CD4-positive, alpha-beta T cell treated with Interleukin-15 for 4 hours (primary cell): ENCODE results near the gene STON1.
A peak's percentile ranks its signal among the peaks of the same experiment; 100 is the strongest.
"Not testable (repeated sequence)": the region's sequence is repeated elsewhere in the genome, so short reads cannot be mapped to it uniquely, and the experiment has no call there.

Experiments used
- DNase-seq: peaks from one replicate; pipeline ENCODE4 v3.0.0-alpha.2; 2020; ENCODE audit warnings: low spot score

Gene STON1

DNA sequence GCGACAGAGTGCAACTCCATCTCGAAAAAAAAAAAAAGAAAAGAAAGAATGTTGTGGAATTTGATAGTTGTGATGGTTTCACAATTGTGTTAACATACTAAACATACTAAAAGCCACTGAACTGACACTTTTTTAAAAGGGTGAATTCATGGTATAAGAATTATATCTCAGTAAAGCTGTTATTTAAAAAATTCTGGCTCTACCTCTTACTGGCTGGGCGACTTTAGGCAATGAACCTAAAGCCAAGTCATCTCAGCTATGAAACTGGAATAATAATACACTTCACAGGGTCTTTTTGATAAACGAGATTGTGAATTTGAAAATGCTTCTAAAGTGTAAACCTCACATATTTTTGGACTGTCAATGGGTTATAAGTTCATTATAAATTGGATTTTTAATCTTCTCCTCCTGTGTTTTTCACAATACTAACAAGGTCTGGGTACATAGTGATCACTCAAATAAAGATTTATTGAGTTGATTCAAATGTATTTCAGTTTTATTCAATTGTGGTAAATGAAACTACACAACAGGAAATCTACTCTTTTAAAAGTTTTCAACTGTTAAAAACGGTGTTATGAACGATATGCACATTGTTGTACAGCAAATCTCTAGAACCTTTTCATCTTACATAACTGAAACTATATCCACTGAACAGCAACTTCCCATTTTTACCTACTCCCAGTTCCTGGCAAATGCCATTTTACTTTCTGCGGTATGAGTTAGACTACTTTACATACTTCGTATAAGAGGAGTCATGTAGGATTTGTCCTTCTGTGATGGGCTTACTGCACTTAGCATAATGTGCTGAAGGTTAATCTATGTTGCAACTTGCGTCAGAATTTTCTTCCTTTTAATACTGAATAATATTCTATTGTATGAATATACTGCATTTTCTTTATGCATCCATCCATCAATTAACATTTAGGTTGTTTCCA lies 44.7 kb downstream of the STON1 start:
- no peak for DNase-seq

- no peak for DNase-seq
Observed at GRCh38 chr2:48578313-48578712, 48.4 kb downstream of the STON1 start.

DNA sequence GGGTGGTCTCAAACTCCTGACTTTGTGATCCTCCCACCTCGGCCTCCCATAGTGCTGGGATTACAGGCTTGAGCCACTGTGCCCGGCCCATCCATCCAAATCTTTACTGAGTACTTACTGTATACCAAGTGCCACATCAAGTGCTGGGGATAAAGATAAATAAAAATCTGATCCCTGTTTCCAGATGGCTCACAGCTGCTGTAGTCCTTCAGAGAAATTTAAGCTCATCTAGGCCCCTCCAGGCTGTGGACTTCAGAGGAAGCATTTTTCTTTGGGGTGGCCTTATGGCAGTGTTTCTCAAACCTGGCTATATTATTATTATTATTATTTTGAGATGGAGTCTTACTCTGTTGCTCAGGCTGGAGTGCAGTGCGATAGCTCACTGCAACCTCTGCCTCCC lies 54.0 kb downstream of the STON1 start:
- no peak for DNase-seq

DNA sequence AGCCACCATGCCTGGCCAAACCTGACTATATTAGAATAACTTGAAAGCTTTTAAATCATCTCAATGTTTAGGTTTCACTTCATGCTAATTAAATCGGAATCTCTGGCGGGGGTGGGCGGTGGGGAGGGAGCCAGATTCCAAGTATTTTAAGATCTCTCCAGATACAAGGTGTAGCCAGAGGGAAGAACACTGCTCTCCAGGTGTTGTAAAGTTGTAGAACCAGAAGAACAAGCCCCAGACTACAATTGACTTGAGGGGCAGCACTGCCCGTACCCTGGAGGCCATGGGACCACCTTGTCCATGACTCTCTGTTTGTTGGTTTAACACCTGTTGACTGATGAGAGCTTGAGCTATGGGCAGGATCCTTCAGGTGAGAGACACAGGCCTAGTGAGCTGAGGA lies 54.6 kb downstream of the STON1 start:
- DNase-seq, result no peak

DNA sequence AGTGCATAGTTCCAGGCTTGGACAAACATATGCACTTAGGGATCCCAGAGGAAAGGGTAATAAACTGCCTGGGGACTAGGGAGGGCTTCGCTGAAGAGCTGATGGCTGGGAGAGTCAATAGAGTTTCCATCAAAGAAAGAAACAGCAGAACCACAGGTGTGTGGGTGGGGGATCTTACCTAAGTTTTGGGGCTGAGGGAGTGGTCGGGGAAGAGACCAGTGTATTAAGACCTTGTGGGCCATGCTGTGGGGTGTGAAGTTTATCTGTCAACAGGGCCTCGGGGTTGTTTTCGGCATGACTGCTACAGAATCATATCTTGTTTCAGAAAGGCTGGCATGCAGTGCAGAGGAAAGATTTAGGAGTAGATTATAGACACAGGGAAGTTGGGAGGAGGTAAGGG lies 56.5 kb downstream of the STON1 start:
- DNase-seq, result no peak

- no peak for DNase-seq
Observed at GRCh38 chr2:48587560-48587959, 57.6 kb downstream of the STON1 start.

DNA sequence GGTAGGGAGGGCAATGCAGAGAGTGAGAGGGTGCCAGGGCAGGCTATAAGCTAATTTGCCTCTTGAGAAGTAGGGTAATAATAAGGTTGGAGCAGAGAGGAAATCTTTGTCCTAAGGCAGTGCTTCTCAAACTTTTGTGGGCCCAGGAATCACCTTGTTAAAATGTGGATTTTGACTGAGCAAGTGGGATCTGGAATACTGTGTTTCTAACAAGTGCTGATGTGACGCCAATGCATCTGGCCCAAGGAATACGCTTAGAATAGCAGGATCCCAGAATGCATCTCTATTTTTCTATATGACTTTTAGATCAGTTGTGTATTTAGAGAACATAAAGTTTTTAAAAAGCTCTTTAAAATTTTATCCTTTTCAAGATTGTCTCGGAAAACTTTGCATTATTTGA lies 58.0 kb downstream of the STON1 start:
- DNase-seq, result no peak

- no peak for DNase-seq
Observed at GRCh38 chr2:48588745-48589144, 58.8 kb downstream of the STON1 start.

- no peak for DNase-seq
Observed at GRCh38 chr2:48589170-48589767, 59.3 kb downstream of the STON1 start.

GRCh38 chr2:48590017-48590416 lies 60.1 kb downstream of the STON1 start:
- DNase-seq, result no peak

DNA sequence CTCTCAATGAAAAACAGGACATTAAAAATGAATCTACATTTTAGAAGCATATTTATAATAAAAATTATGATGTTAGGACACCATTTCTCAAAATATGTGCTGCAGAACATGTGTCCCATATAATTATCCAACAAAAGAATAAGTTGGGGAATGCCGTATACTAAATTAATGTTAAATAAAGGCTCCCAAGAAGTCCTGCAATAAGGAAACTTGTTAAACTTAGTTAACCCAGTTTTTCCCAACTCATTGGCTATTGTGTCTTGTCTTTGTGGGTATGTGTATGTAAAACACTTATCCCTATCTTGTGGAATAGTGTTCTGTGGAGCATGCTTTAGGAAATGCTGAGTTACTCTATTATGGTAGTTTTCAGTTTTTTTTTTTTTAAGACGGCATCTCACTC lies 62.1 kb downstream of the STON1 start:
- no peak for DNase-seq

GRCh38 chr2:48596751-48597150 lies 66.8 kb downstream of the STON1 start:
- not testable (repeated sequence) for DNase-seq

- DNase-seq, result no peak
Observed at GRCh38 chr2:48597492-48597891, 67.5 kb downstream of the STON1 start.

GRCh38 chr2:48600204-48600813 lies 70.4 kb downstream of the STON1 start:
- peak; percentile 24 for DNase-seq

- DNase-seq, result no peak
Observed at GRCh38 chr2:48600917-48601316, 71.0 kb downstream of the STON1 start.

DNA sequence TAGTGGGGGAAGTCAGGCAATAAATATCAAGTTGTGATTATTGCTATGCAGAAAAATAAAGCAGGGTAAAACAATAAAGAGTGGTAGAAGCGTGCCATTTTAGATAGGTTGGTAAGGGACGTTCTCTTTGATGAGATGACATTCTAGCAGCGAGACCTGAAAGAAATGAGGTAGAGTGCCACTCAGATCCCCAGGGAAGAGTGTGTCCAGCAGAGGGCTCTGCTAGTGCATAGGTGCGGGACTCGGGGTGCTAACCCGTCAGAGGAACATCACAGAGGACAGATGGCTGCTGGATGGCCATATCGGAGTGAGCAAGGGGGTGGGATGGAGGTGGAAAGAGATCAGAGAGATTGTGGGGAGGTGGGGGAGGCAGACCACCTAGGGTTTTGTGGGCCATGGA lies 71.4 kb downstream of the STON1 start:
- no peak for DNase-seq

DNA sequence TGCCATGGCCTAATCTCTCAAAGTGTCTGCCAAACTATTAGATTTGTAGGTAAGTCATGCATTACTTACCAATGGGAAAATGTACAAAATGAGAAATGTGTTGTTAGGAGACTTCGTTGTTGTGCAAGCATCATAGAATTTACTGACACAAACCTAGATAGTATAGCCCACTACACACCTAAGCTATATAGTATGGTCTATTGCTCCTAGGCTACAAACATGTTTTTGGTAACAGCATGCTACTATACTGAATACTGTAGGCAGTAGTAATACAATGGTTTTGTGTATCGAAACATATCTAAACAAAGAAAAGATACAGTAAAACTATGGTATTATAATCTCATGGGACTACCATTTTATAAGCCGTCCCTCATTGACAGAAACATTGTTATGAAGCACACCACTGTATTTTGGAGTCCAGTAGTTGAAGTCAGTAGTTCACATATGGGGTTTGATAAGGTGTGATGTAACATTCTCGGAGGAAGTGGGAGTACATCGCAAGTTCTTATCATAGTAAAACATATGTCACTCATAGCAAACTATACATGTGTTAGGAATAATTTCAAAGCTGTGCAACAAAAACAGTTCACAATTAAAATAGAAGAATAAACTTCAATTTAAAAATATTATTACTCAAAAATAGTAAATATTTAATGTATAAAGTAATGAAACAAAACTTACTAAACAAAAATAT lies 75.7 kb downstream of the STON1 start:
- no peak for DNase-seq

DNA sequence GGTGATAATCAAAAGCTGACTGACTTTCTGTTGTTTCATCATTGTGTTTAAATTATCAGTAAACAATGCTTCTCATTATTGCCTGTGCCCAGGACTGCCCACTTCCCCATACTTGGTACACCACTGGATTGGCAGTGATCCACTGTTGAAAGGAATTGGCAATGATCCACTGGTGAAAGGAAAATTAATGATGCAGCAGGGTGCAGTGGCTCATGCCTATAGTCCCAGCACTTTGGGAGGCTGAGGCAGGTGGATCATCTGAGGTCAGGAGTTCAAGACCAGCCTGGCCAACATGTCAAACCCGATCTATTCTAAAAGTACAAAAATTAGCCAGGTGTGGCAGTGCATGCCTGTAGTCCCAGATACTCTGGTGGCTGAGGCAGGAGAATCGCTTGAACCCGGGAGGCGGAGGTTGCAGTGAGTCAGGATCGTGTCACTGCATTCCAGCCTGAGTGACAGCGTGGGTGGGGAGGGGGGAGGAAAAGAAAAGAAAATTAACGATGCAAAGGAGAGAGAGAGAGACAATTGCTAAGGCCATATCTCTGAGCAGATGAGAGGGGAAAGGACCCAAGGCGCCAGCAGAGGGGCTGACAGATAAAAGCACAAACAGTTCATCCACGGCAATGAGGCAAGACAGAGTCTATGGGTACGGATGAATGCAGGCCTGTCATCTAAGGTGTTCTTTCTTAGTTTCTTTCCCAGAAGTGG lies 77.5 kb downstream of the STON1 start:
- DNase-seq, result no peak

- DNase-seq, result no peak
Observed at GRCh38 chr2:48613211-48613610, 83.3 kb downstream of the STON1 start.

- DNase-seq, result not testable (repeated sequence)
Observed at GRCh38 chr2:48614581-48614980, 84.6 kb downstream of the STON1 start.

- DNase-seq, result no peak
Observed at GRCh38 chr2:48617618-48618017, 87.7 kb downstream of the STON1 start, which contains the start of gene GTF2A1L. Gene GTF2A1L (plus strand): TSS chr2:48617856. CDS start chr2:48617875, 19 bp downstream.

GRCh38 chr2:48619526-48619925 lies 89.6 kb downstream of the STON1 start:
- no peak for DNase-seq
